WTC11 (cell line): ENCODE results near the gene FRMD4A. TPM values are rescaled to one million over a fixed set of nuclear protein-coding genes. Genes with fewer than 3 reads are reported as not detected.

Source experiments
- ATAC-seq: fragments of 200-7000 bp; cut with Tn5 transposase; 2 replicates; pipeline ENCODE4 v1.10.0; 2021; ENCODE audit warnings: mild to moderate bottlenecking, moderate library complexity
- CTCF ChIA-PET: fragments of 300-600 bp; sonication (Branson Sonifier 250); formaldehyde crosslinking; loops from one replicate; lab custom pipeline; 2021; ENCODE audit warnings: antibody characterized with exemption; lab: Charles Lee
- POLR2A ChIA-PET: fragments of 350-600 bp; sonication (Branson Sonifier 250); formaldehyde crosslinking; loops from one replicate; lab custom pipeline; 2021; ENCODE audit warnings: antibody characterized with exemption; lab: Charles Lee
- DNase-seq: peaks from one replicate; pipeline ENCODE4 v3.0.0; 2021; ENCODE audit warnings: low spot score
- H3K27ac Mint-ChIP-seq: 2 replicates; pipeline ENCODE4 v1.8.0; 2021; ENCODE audit warnings: mixed read lengths
- H3K27me3 Mint-ChIP-seq: 2 replicates; pipeline ENCODE4 v1.8.0; 2021; ENCODE audit warnings: low read depth, mild to moderate bottlenecking, moderate library complexity, mixed read lengths
- H3K36me3 Mint-ChIP-seq: 2 replicates; pipeline ENCODE4 v1.8.0; 2021; ENCODE audit warnings: mixed read lengths
- H3K4me1 Mint-ChIP-seq: 2 replicates; pipeline ENCODE4 v1.8.0; 2022; ENCODE audit warnings: mixed read lengths
- H3K4me3 Mint-ChIP-seq: 2 replicates; pipeline ENCODE4 v1.8.0; 2021; ENCODE audit warnings: mild to moderate bottlenecking, moderate library complexity, mixed read lengths
- H3K9me3 Mint-ChIP-seq: 2 replicates; pipeline ENCODE4 v1.8.0; 2021; ENCODE audit warnings: mixed read lengths
- ATF1 ChIP-seq: sonication (generic); formaldehyde crosslinking; IDR thresholded peaks from 2 replicates; pipeline ENCODE4 v1.8.1; 2023; ENCODE audit warnings: mild to moderate bottlenecking, moderate library complexity, missing genetic modification reagents
- CREM ChIP-seq: sonication (generic); formaldehyde crosslinking; IDR thresholded peaks from 2 replicates; pipeline ENCODE4 v1.8.1; 2022; ENCODE audit warnings: mild to moderate bottlenecking, missing genetic modification reagents, moderate library complexity
- HMGA2 ChIP-seq: fragments of 250-450 bp; sonication (Bioruptor Pico); IDR thresholded peaks from 2 replicates; pipeline ENCODE4 v1.4.0; 2021; ENCODE audit warnings: mild to moderate bottlenecking, moderate library complexity
- IRF2 ChIP-seq: sonication (generic); formaldehyde crosslinking; IDR thresholded peaks from 2 replicates; pipeline ENCODE4 v1.8.0; 2022; ENCODE audit warnings: low read depth, missing genetic modification reagents, borderline replicate concordance
- MYBL2 ChIP-seq: sonication (generic); formaldehyde crosslinking; IDR thresholded peaks from 2 replicates; pipeline ENCODE4 v1.8.1; 2023; ENCODE audit warnings: mild to moderate bottlenecking, moderate library complexity, missing genetic modification reagents
- SMAD4 ChIP-seq: sonication (generic); formaldehyde crosslinking; IDR thresholded peaks from 2 replicates; pipeline ENCODE4 v1.8.0; 2022; ENCODE audit warnings: mild to moderate bottlenecking, missing genetic modification reagents
- TEAD4 ChIP-seq: sonication (generic); formaldehyde crosslinking; IDR thresholded peaks from 2 replicates; pipeline ENCODE4 v1.8.0; 2022; ENCODE audit warnings: mild to moderate bottlenecking, missing genetic modification reagents
- TP53 ChIP-seq: sonication (generic); formaldehyde crosslinking; IDR thresholded peaks from 2 replicates; pipeline ENCODE4 v1.8.1; 2023; ENCODE audit warnings: mild to moderate bottlenecking, missing genetic modification reagents
- ZNF317 ChIP-seq: sonication (generic); formaldehyde crosslinking; IDR thresholded peaks from 2 replicates; pipeline ENCODE4 v1.8.1; 2023; ENCODE audit warnings: low read depth, mild to moderate bottlenecking, moderate library complexity, missing genetic modification reagents, borderline replicate concordance
- total RNA-seq: library from RNA; stranded (reverse); gene quantifications from 3 replicates; pipeline ENCODE4 v1.2.3, GENCODE V29; 2021
- TF ChIP-seq, protein P1 (sequence below): sonication (generic); formaldehyde crosslinking; IDR thresholded peaks from 2 replicates; pipeline ENCODE4 v1.8.0; 2022; ENCODE audit warnings: missing genetic modification reagents
- TF ChIP-seq, protein P2 (sequence below): sonication (generic); formaldehyde crosslinking; conservative IDR thresholded peaks from 2 replicates; pipeline ENCODE4 v1.8.1; 2023; ENCODE audit warnings: mild to moderate bottlenecking, low read depth, missing genetic modification reagents, moderate library complexity
- TF ChIP-seq, protein P3 (sequence below): sonication (generic); formaldehyde crosslinking; IDR thresholded peaks from 2 replicates; pipeline ENCODE4 v1.8.1; 2023; ENCODE audit warnings: mild to moderate bottlenecking, missing genetic modification reagents
- TF ChIP-seq, protein P4 (sequence below): sonication (generic); formaldehyde crosslinking; IDR thresholded peaks from 2 replicates; pipeline ENCODE4 v1.8.0; 2022; ENCODE audit warnings: mild to moderate bottlenecking, missing genetic modification reagents
- TF ChIP-seq, protein P5 (sequence below): sonication (generic); formaldehyde crosslinking; IDR thresholded peaks from 2 replicates; pipeline ENCODE4 v1.8.1; 2022; ENCODE audit warnings: low read depth, mild to moderate bottlenecking, moderate library complexity, missing genetic modification reagents, borderline replicate concordance
- TF ChIP-seq, protein P6 (sequence below): fragments of 250-450 bp; sonication (Bioruptor Pico); IDR thresholded peaks from 2 replicates; pipeline ENCODE4 v2.1.2; 2022; ENCODE audit warnings: mild to moderate bottlenecking, moderate library complexity
- TF ChIP-seq, protein P7 (sequence below): sonication (generic); formaldehyde crosslinking; IDR thresholded peaks from 2 replicates; pipeline ENCODE4 v1.8.0; 2022; ENCODE audit warnings: mild to moderate bottlenecking, missing genetic modification reagents
- TF ChIP-seq, protein P8 (sequence below): sonication (generic); formaldehyde crosslinking; IDR thresholded peaks from 2 replicates; pipeline ENCODE4 v1.8.1; 2022; ENCODE audit warnings: mild to moderate bottlenecking, missing genetic modification reagents, moderate library complexity, borderline replicate concordance
- TF ChIP-seq, protein P9 (sequence below): fragments of 250-450 bp; sonication (Bioruptor Pico); IDR thresholded peaks from 2 replicates; pipeline ENCODE4 v1.9.0; 2021; ENCODE audit warnings: moderate library complexity, mild to moderate bottlenecking, inconsistent platforms, borderline replicate concordance
- TF ChIP-seq, protein P10 (sequence below): fragments of 250-450 bp; sonication (Bioruptor Pico); IDR thresholded peaks from 2 replicates; pipeline ENCODE4 v1.8.0; 2021; ENCODE audit warnings: mild to moderate bottlenecking

Gene FRMD4A
- total RNA-seq, 1 experiment from 2014 or later, result 35.5 TPM

DNA sequence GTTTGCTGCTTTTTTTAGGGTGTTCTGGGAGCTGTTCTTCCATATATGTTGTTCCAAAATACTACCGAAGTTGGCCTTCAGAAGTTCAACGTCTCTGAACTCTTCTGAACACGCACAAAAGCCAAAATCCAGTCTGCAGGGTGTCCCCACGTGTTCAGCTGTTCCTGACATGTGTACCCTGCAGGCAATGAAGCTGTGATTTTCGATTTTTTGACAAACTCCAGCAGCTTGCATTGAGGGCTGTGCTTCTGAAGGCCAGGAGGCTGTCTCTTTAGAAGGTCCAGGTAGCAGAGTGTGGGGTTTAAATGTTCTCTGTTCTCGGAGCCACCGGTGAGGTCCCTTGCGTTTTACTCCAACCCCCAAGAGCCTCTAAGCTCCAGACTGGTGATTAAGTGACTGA lies 598.9 kb downstream of the FRMD4A start (continued):
- TF ChIP-seq, protein P1, sequence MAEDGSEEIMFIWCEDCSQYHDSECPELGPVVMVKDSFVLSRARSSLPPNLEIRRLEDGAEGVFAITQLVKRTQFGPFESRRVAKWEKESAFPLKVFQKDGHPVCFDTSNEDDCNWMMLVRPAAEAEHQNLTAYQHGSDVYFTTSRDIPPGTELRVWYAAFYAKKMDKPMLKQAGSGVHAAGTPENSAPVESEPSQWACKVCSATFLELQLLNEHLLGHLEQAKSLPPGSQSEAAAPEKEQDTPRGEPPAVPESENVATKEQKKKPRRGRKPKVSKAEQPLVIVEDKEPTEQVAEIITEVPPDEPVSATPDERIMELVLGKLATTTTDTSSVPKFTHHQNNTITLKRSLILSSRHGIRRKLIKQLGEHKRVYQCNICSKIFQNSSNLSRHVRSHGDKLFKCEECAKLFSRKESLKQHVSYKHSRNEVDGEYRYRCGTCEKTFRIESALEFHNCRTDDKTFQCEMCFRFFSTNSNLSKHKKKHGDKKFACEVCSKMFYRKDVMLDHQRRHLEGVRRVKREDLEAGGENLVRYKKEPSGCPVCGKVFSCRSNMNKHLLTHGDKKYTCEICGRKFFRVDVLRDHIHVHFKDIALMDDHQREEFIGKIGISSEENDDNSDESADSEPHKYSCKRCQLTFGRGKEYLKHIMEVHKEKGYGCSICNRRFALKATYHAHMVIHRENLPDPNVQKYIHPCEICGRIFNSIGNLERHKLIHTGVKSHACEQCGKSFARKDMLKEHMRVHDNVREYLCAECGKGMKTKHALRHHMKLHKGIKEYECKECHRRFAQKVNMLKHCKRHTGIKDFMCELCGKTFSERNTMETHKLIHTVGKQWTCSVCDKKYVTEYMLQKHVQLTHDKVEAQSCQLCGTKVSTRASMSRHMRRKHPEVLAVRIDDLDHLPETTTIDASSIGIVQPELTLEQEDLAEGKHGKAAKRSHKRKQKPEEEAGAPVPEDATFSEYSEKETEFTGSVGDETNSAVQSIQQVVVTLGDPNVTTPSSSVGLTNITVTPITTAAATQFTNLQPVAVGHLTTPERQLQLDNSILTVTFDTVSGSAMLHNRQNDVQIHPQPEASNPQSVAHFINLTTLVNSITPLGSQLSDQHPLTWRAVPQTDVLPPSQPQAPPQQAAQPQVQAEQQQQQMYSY, result no peak
- no peak for TF ChIP-seq IRF2
- TF ChIP-seq, protein P2, sequence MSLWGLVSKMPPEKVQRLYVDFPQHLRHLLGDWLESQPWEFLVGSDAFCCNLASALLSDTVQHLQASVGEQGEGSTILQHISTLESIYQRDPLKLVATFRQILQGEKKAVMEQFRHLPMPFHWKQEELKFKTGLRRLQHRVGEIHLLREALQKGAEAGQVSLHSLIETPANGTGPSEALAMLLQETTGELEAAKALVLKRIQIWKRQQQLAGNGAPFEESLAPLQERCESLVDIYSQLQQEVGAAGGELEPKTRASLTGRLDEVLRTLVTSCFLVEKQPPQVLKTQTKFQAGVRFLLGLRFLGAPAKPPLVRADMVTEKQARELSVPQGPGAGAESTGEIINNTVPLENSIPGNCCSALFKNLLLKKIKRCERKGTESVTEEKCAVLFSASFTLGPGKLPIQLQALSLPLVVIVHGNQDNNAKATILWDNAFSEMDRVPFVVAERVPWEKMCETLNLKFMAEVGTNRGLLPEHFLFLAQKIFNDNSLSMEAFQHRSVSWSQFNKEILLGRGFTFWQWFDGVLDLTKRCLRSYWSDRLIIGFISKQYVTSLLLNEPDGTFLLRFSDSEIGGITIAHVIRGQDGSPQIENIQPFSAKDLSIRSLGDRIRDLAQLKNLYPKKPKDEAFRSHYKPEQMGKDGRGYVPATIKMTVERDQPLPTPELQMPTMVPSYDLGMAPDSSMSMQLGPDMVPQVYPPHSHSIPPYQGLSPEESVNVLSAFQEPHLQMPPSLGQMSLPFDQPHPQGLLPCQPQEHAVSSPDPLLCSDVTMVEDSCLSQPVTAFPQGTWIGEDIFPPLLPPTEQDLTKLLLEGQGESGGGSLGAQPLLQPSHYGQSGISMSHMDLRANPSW (CRISPR knock-in tag), result no peak
- no peak for TF ChIP-seq SMAD4

DNA sequence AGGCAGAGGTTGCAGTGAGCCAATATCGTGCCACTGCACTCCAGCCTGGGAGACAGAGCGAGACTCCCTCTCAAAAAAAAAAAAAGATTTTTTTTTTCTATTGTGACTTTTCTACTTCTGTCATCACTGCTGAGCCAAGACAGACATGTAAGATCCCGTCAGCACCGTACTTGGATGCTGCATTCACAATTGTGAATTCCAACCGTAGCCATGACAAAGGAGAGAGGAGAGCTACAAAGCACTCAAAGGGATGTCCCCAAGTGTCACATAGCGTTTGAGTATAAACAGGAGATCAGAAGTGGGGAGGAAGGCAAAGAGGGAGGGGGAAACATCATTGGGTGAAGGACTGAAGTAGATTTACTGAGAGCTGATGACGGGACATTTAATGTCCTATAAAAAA lies 599.8 kb downstream of the FRMD4A start:
- CTCF ChIA-PET, result interaction anchor here (0.6 kb wide), 1 partner anchor 22 kb away, joined by 3 read pairs; no protein-coding TSS in a partner anchor
- Mint-ChIP-seq H3K9me3 (no peaks in the 10 kb centered on the region), H3K27me3 (no peaks in the 10 kb centered on the region), H3K27ac (peak overlapping the region; percentile 67; the same call in 1 of the 2 replicates), H3K36me3 (no peaks in the 10 kb centered on the region), H3K4me1 (peaks cover 33% of the 10 kb centered on the region), H3K4me3 (no peak overlapping the region)
- no peak for ATAC-seq
- TF ChIP-seq, protein P3, sequence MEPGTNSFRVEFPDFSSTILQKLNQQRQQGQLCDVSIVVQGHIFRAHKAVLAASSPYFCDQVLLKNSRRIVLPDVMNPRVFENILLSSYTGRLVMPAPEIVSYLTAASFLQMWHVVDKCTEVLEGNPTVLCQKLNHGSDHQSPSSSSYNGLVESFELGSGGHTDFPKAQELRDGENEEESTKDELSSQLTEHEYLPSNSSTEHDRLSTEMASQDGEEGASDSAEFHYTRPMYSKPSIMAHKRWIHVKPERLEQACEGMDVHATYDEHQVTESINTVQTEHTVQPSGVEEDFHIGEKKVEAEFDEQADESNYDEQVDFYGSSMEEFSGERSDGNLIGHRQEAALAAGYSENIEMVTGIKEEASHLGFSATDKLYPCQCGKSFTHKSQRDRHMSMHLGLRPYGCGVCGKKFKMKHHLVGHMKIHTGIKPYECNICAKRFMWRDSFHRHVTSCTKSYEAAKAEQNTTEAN (CRISPR knock-in tag), result no peak
- TF ChIP-seq TP53, result no peak
- TF ChIP-seq TEAD4 (CRISPR knock-in tag), result no peak
- TF ChIP-seq, protein P4, sequence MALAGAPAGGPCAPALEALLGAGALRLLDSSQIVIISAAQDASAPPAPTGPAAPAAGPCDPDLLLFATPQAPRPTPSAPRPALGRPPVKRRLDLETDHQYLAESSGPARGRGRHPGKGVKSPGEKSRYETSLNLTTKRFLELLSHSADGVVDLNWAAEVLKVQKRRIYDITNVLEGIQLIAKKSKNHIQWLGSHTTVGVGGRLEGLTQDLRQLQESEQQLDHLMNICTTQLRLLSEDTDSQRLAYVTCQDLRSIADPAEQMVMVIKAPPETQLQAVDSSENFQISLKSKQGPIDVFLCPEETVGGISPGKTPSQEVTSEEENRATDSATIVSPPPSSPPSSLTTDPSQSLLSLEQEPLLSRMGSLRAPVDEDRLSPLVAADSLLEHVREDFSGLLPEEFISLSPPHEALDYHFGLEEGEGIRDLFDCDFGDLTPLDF (CRISPR knock-in tag), result no peak
- TF ChIP-seq, protein P5, sequence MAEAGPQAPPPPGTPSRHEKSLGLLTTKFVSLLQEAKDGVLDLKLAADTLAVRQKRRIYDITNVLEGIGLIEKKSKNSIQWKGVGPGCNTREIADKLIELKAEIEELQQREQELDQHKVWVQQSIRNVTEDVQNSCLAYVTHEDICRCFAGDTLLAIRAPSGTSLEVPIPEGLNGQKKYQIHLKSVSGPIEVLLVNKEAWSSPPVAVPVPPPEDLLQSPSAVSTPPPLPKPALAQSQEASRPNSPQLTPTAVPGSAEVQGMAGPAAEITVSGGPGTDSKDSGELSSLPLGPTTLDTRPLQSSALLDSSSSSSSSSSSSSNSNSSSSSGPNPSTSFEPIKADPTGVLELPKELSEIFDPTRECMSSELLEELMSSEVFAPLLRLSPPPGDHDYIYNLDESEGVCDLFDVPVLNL (CRISPR knock-in tag), result no peak
- TF ChIP-seq, protein P6, sequence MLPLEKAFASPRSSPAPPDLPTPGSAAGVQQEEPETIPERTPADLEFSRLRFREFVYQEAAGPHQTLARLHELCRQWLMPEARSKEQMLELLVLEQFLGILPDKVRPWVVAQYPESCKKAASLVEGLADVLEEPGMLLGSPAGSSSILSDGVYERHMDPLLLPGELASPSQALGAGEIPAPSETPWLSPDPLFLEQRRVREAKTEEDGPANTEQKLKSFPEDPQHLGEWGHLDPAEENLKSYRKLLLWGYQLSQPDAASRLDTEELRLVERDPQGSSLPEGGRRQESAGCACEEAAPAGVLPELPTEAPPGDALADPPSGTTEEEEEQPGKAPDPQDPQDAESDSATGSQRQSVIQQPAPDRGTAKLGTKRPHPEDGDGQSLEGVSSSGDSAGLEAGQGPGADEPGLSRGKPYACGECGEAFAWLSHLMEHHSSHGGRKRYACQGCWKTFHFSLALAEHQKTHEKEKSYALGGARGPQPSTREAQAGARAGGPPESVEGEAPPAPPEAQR (CRISPR knock-in tag), result no peak
- TF ChIP-seq, protein P7, sequence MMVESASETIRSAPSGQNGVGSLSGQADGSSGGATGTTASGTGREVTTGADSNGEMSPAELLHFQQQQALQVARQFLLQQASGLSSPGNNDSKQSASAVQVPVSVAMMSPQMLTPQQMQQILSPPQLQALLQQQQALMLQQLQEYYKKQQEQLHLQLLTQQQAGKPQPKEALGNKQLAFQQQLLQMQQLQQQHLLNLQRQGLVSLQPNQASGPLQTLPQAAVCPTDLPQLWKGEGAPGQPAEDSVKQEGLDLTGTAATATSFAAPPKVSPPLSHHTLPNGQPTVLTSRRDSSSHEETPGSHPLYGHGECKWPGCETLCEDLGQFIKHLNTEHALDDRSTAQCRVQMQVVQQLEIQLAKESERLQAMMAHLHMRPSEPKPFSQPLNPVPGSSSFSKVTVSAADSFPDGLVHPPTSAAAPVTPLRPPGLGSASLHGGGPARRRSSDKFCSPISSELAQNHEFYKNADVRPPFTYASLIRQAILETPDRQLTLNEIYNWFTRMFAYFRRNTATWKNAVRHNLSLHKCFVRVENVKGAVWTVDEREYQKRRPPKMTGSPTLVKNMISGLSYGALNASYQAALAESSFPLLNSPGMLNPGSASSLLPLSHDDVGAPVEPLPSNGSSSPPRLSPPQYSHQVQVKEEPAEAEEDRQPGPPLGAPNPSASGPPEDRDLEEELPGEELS (CRISPR knock-in tag), result no peak
- TF ChIP-seq, protein P8, sequence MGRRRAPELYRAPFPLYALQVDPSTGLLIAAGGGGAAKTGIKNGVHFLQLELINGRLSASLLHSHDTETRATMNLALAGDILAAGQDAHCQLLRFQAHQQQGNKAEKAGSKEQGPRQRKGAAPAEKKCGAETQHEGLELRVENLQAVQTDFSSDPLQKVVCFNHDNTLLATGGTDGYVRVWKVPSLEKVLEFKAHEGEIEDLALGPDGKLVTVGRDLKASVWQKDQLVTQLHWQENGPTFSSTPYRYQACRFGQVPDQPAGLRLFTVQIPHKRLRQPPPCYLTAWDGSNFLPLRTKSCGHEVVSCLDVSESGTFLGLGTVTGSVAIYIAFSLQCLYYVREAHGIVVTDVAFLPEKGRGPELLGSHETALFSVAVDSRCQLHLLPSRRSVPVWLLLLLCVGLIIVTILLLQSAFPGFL (CRISPR knock-in tag), result no peak
- TF ChIP-seq ATF1, result no peak
- no peak for TF ChIP-seq MYBL2 (CRISPR knock-in tag)
- no peak for TF ChIP-seq HMGA2 (CRISPR knock-in tag)
- TF ChIP-seq, protein P9, sequence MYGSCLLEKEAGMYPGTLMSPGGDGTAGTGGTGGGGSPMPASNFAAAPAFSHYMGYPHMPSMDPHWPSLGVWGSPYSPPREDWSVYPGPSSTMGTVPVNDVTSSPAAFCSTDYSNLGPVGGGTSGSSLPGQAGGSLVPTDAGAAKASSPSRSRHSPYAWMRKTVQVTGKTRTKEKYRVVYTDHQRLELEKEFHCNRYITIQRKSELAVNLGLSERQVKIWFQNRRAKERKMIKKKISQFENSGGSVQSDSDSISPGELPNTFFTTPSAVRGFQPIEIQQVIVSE (CRISPR knock-in tag), result no peak
- TF ChIP-seq, protein P10, sequence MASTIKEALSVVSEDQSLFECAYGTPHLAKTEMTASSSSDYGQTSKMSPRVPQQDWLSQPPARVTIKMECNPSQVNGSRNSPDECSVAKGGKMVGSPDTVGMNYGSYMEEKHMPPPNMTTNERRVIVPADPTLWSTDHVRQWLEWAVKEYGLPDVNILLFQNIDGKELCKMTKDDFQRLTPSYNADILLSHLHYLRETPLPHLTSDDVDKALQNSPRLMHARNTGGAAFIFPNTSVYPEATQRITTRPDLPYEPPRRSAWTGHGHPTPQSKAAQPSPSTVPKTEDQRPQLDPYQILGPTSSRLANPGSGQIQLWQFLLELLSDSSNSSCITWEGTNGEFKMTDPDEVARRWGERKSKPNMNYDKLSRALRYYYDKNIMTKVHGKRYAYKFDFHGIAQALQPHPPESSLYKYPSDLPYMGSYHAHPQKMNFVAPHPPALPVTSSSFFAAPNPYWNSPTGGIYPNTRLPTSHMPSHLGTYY, result no peak
- TF ChIP-seq ZNF317, result no peak
- TF ChIP-seq CREM (CRISPR knock-in tag), result no peak
- DNase-seq, result no peak
- POLR2A ChIA-PET, result interaction anchor here (0.7 kb wide), 1 partner anchor 204 kb away, joined by 3 read pairs; no protein-coding TSS in a partner anchor
